HG03097 (cell line): ENCODE data around the gene TENT4B.

Source experiments
- ATAC-seq: cut with Tn5 transposase; IDR thresholded peaks from one replicate; pipeline ENCODE4 v1.9.1; 2021; ENCODE audit not compliant: unreplicated experiment, low FRiP score

Gene TENT4B

DNA sequence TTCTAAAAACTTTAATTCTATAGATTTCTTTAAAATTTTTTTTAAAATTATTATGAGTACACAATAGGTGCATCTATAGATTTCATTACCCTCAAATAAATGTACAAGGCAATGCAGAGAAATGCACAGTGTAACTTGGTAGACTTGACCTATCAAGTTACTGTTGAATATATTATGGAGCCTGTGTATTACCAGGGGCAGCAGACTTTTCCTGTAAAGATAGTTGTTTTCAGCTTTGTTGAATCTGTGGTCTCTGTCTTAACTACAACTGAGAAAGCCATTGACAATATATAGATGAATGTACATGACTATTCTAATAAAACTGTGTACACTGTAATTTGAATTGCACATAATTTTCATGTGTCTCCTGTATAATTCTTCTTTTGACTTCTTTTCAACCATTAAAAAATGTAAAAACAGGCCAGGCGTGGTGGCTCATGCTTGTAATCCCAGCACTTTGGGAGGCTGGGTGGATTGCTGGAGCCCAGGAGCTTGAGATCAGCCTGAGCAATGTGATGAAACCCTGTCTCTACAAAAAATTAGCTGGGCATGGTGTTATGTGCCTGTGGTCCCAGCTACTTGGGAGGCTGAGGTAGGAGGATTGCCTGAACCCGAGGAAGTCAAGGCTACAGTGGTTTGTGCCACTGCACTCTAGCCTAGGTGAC, 39.4 kb downstream of the TENT4B start:
- no peak for ATAC-seq

- ATAC-seq, result no peak
Observed at GRCh38 chr16:50193594-50193993, 40.5 kb downstream of the TENT4B start.

- no peak for ATAC-seq
Observed at GRCh38 chr16:50195276-50195675, 42.2 kb downstream of the TENT4B start.

DNA sequence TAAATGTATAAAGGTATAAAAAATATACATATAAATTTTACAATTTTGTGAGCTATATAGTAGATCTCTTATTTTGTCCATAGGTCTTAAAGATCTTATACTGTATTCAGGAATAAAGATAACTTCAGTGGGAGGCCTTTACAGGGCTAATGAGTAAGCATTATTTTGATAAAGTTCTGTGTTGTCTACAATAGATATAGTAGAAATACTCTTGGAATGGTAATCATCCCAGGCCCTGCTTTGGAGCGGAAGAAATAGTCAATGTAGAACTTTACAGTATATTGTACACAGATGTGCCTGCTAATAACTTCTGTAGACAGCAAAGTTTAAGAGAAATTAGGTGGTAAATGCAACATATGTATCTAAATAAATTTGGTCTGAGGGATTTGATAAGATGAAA, 42.6 kb downstream of the TENT4B start:
- no peak for ATAC-seq

GRCh38 chr16:50197582-50197981, 44.5 kb downstream of the TENT4B start:
- no peak for ATAC-seq

DNA sequence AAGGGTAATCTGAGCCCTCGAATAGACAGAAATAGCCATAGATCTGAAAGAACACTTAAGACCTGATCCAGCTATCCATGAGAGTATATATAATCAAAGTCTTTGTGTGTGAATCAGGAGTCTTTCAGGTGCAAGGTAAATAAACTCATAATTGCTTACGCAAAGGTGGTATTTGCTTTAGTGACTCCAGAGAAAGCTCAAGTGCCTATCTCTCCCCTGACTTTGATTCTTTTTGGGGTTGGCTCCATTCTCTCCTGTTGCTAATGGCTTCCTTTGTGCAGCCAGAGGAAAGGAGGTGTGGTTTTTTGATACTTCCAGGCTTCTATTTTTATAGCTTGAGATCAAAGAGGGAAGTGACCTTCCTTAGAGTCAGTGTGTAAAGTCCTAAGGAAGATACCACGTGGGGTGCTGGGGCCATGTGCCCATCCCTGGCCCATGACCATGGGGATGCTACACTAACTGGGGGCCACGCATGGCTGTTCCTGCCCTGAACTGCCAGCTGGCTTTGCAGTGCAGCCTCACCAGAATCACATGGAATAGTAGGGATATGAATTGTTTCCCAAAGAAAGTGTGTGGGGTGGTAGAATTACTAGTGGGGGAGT, 45.8 kb downstream of the TENT4B start:
- no peak for ATAC-seq

- no peak for ATAC-seq
Observed at GRCh38 chr16:50201787-50202186, 48.7 kb downstream of the TENT4B start.

DNA sequence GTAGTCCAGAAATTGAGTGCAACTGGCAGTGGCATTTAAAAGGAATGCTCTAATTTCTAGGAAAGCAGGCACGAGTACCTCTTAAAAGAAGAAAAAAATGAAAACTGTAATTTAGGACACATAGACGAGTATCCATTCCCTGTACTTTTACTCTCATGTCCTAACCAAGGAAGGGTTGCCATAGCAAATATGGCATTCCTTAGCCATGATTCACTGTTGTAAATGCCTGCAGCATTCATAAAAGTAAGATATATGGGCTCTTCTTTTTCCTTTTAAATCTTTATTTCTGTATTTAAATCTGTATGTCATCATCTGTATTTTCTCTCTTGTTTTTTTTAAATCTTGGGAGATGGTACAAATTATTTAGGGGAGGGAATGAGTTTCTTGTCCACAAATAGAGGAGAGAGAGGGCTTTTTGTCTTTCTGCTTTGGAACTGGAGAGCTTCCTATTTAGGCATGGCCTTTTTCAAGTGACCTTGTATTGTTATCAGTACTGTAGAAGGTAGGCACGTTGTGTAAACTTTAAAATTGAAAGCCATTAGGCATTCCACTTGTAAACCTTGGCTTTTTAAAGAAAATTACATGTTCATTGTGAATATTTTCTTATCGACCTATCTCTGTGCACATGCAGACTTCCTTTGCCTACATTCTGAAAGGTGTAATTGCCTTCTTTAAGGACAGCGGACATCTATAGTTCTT, 50.0 kb downstream of the TENT4B start:
- no peak for ATAC-seq

DNA sequence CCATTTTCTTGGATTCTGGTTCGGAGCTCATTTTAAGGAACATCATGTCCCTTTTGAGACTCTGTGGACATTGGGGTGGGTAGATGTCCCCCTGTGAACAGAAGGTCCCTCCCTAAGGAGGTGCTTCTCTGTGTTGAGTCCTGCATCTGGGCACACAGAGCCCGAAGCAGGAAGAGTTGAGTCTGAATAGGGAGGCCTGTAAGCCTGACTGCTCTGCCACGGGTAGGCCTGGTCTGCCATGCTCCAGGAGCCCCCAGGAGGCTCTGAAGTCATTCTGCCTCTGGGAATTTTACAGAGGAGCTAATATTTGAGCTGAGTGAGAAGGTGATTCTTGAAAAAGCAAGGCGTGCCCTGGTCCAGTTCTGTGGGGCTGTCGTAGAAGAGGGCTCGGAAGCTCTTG, 50.6 kb downstream of the TENT4B start:
- ATAC-seq, result no peak

DNA sequence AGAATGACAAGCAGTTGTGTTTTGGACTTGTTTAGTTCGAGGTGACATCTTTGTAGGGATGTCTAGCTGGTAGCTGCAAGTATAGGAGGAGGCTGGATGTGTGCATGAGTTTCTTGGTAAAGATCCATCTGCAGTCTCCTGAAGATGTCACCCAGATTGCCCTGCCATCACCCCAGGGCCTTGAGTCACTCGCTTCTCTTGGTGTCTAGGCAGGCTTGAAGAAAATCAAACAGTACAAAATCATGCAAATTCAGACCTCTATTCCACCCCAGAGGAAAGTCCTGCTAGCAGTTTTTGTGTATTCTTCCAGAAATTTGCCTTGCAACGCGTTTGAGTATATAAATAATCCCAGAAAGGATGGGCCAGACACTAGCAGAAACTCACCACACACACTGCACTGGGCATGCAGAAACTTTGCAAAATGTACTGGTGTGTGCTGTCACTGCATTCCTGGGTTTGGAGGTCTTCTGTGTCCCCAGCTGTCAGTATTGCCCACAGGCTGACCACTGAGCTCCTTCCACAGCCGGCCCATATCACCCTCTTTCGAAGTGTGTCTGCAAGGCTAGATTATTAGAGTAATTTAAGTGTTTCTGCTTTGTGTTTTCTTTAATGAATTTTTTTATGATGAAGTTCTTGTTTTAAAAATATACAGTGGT, 51.5 kb downstream of the TENT4B start:
- no peak for ATAC-seq

DNA sequence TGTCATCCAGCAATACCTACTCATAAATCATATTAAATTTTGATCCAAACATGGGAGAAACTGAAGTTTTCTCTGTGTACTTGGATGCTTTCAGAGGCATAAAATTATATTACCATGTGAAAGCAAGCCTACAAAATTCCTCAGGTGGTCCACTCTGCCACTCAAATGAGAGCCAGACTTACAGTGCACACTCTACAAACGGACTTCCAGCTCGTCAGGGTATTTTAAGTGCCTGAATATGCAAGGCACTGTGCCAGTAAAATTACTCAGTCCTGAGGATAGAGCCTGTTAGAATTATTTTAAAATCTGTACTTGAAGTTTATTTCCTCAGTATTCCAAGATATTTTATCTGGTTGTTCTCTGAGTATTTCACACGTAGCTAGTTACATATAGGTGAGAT, 54.5 kb downstream of the TENT4B start:
- no peak for ATAC-seq

GRCh38 chr16:50208460-50208931, 55.4 kb downstream of the TENT4B start:
- ATAC-seq, result no peak

DNA sequence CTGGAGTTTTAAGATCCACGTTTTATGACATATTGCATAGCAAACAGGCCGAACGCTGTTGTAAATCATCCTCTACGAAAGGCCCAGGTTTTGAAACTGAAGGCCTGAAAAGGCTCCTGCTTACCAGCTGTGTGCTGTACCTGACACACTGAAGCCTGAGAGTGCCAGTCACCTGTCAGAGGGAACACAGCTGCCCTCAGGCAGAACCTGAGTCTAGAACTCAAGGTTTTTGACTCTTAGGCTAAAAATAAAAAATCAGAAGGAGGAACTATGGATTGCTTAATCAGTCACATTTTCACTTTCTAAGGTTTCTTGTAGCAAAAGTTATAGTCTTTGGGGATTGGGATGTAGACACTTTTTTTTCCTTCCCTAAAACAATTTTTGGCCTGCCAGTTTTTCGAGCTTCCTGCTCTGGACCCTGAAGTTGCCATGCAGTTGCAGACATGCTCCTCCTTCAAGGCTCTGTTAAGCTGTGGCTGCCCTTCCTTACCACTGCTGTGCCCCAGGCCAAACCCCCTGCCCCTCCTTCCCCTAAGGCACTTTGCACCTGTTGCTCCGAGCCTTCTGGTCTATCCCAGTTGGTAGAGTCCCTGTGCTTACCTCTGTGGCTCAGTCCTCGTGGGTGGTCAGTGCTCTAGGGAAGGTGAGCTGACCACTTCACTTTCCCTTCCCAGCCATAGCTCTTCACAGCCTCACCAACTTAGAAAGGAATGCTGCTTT, 56.6 kb downstream of the TENT4B start:
- no peak for ATAC-seq

GRCh38 chr16:50210266-50211038, 57.3 kb downstream of the TENT4B start:
- ATAC-seq, result peak; percentile 77

- ATAC-seq, result no peak
Observed at GRCh38 chr16:50213939-50214519, 60.9 kb downstream of the TENT4B start.

GRCh38 chr16:50215680-50216079, 62.6 kb downstream of the TENT4B start:
- ATAC-seq, result no peak

DNA sequence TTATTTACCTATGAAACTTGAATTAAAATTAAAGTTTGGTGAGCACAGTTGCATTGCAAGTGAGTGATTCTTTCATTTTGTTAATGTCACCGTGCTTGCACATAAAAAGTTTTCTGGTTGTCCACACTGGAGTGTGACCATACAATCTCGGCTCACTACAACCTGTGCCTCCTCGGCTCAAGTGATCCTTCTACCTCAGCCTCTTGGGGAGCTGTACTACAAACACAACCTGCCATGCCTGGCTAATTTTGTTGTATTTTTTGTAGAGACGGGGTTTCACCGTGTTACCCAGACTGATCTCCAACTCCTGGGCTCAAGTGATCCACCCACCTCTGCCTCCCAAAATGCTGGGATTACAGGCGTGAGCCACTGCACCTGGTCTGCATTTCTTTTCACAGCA, 63.1 kb downstream of the TENT4B start:
- no peak for ATAC-seq

DNA sequence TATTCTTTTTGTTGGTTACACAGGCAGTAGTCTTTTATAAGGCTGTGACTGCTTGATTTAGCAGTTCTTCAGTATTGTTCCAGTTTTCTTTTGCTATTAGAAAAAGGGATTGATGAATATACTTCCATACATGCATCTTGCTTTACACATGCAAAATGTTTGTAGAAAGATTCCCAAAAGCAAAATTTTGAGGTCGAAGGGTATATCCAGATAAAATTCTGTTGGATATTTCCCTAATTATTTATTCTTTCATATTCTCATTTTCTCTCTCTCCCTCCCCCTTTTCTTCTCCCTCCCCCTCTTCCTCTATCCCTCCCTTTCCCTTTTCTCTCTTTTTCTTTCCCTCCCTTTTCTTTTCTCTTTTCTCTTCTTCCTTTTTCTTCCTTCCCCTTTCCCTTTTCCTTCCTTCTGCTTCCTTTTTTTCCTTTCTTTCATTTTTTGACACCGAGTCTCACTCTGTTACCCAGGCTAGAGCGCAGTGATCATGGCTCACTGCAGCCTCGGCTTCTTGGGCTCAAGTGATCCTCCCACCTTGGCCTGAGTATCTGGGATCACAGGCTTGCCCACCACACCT, 66.4 kb downstream of the TENT4B start:
- ATAC-seq, result no peak

- no peak for ATAC-seq
Observed at GRCh38 chr16:50224286-50224685, 71.2 kb downstream of the TENT4B start.
